Ascending aorta (tissue), 2 donors: ENCODE results near the gene MSI2. TPM values are rescaled to one million over a fixed set of nuclear protein-coding genes. Genes with fewer than 3 reads are reported as not detected.

ENCODE experiments used
- DNase-seq, 2 donors: peaks; one replicate each; pipeline ENCODE4 v3.0.0-alpha.2; 2019; ENCODE audit warnings: low spot score in 2 of 2
- H3K27ac ChIP-seq, 2 donors: fragments of 200-600 bp; sonication (generic); one replicate each; pipeline ENCODE4 v1.5.1; 2016 to 2017; ENCODE audit warnings: mild to moderate bottlenecking in 1 of 2
- H3K27me3 ChIP-seq: fragments of 200-600 bp; sonication (generic); one replicate; pipeline ENCODE4 v1.5.1; 2017
- H3K36me3 ChIP-seq, 2 donors: fragments of 200-600 bp; sonication (generic); one replicate each; pipeline ENCODE4 v1.5.1; 2016
- H3K4me1 ChIP-seq, 2 donors: fragments of 200-600 bp; sonication (generic); one replicate each; pipeline ENCODE4 v1.5.1; 2016 to 2017; ENCODE audit warnings: mild to moderate bottlenecking in 1 of 2
- H3K4me3 ChIP-seq, 2 donors: fragments of 200-600 bp; sonication (generic); one replicate each; pipeline ENCODE4 v1.5.1; 2016 to 2017; ENCODE audit warnings: mild to moderate bottlenecking in 1 of 2
- H3K9me3 ChIP-seq, 2 donors: fragments of 200-600 bp; sonication (generic); one replicate each; pipeline ENCODE4 v1.5.1; 2016
- intact Hi-C: fragments of 100-400 bp; cut with DNase I; formaldehyde crosslinking; loops from one replicate; pipeline ENCODE4 v1.15.1; 2023
- total RNA-seq: library from RNA; depleted of rRNA; stranded (reverse); fragments of >200 nt; gene quantifications from one replicate; pipeline ENCODE4 v1.1.0, GENCODE V29; 2016
- TF ChIP-seq, protein P1 (sequence below), 3 experiments: fragments of 200-600 bp in 2 of 3; fragments of 450-650 bp in 1 of 3; sonication (generic) in 2 of 3; IDR thresholded peaks; one replicate each; pipeline ENCODE4 v1.5.1; 2016 to 2019; ENCODE audit warnings: antibody characterized with exemption in 3 of 3, mild to moderate bottlenecking in 1 of 3, moderate library complexity in 1 of 3

MSI2 gene
- total RNA-seq, 1 donor from 2014 or later = 11.7 TPM

DNA sequence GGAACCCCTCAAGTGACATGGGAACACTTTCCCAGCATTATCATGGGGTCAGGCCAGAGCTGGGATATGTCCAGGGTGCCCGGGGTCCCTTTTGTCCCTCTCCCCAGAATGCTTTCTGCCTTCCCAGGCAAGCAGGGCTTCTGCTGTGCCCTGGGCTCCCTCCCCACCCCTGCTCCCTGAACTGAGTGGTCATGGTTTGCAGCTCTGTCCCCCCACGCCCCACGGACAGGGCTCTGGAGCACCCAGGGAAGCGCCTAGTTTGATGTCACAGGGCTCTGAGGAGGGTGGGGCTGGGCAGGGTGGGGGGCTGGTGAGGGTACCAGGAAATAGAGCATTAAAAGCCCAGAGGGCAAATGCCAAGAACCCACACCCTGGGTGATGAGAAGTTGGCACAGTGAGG is 396.5 kb downstream of the MSI2 start:
- DNase-seq = no peak
- intact Hi-C loops = no loop called here
- H3K27me3 ChIP-seq = no peaks in the 10 kb centered on the region
- H3K36me3 ChIP-seq = no peaks in the 10 kb centered on the region
- no peak overlapping the region for H3K4me3 ChIP-seq
- H3K27ac ChIP-seq = no peak overlapping the region
- TF ChIP-seq, protein P1, sequence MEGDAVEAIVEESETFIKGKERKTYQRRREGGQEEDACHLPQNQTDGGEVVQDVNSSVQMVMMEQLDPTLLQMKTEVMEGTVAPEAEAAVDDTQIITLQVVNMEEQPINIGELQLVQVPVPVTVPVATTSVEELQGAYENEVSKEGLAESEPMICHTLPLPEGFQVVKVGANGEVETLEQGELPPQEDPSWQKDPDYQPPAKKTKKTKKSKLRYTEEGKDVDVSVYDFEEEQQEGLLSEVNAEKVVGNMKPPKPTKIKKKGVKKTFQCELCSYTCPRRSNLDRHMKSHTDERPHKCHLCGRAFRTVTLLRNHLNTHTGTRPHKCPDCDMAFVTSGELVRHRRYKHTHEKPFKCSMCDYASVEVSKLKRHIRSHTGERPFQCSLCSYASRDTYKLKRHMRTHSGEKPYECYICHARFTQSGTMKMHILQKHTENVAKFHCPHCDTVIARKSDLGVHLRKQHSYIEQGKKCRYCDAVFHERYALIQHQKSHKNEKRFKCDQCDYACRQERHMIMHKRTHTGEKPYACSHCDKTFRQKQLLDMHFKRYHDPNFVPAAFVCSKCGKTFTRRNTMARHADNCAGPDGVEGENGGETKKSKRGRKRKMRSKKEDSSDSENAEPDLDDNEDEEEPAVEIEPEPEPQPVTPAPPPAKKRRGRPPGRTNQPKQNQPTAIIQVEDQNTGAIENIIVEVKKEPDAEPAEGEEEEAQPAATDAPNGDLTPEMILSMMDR (IDR thresholded peaks at IDR 0.05) = no peak
- no peaks in the 10 kb centered on the region for H3K9me3 ChIP-seq
- no peaks in the 10 kb centered on the region for H3K4me1 ChIP-seq

DNA sequence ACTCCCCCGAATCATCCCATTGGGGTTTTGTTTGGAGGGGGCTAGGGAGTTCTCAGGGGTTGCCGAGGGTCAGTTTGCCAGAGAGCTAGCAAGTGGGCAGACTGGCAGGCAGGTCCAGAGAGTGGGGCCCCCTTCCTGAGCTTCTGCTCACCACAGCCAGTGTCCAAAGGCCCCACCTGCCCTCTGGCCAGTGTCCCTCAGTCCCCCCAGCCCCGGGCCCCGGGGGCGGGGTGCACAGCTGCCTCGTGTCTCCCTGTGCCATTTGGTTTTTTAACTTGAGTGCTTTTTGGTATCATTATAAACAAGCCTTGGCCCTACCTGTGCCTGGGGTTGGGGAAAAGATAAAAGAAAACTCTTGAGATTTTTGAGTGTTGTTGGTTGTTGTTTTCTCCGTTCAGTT is 397.0 kb downstream of the MSI2 start:
- Histone ChIP-seq H3K27me3 (no peaks in the 10 kb centered on the region), H3K4me3 (no peak overlapping the region), H3K36me3 (no peaks in the 10 kb centered on the region), H3K27ac (no peak overlapping the region), H3K4me1 (no peaks in the 10 kb centered on the region), H3K9me3 (no peaks in the 10 kb centered on the region)
- intact Hi-C loops = no loop called here
- DNase-seq = no peak
- TF ChIP-seq, protein P1 (IDR thresholded peaks at IDR 0.05) = no peak

DNA sequence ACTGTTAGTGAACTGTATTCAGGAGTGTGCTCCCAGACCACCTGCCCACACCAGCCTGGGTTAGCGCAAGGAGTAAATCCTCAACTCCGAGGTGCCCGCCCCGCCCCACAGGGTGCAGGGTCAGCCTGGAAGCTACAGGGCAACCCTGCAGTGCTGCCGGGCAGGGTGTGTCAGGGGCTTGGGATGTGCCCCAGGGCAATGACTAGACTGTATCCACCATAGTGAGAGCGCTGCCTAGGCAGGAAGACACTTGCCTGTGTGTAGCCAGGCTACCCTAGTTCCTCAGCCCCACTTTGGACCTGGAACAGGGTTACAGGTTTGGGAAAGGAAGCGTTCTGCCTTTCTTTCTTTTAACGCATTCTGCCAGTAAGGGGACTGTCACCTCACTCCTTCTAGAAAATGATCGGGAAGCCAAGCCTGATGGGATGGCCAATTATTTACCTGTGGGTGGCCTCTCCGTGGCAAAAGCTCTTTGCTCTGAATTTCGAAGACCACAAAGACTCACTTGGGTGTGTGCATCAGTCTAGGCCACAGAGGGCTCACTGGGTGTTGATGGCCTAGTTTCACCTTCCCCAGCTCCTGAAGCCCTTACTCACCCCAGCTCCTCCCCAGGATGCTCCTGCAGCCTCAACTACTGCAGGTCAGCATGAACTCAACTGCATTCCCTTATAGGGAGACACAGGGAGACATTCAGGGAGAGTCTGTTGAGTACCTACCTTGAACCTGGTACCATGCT is 397.9 kb downstream of the MSI2 start:
- no peak overlapping the region for H3K27ac ChIP-seq
- no peak for DNase-seq
- intact Hi-C loops = no loop called here
- no peaks in the 10 kb centered on the region for H3K27me3 ChIP-seq
- no peaks in the 10 kb centered on the region for H3K36me3 ChIP-seq
- no peak overlapping the region for H3K4me3 ChIP-seq
- TF ChIP-seq, protein P1 (IDR thresholded peaks at IDR 0.05) = no peak
- H3K9me3 ChIP-seq = no peaks in the 10 kb centered on the region
- H3K4me1 ChIP-seq = no peaks in the 10 kb centered on the region

DNA sequence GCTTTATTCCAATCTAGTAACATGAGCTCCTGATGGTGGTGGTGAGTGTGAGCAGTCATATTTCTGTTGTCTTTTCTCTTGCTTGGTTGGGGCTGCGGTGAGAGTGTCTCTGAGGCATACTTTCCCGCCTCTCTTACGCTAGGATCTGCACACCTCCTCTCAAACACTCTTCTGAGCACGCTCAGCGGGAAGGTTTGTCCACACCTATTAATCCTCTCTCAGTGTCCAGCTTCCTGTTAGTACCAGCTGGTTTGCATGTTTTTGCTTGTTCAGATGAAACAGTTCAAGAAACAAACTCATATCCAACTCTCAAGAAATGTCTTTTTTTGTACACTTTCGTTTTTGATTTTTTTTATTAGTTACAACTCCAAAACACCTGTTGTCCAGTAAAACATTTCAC is 399.2 kb downstream of the MSI2 start:
- no peak overlapping the region for H3K27ac ChIP-seq
- no peaks in the 10 kb centered on the region for H3K4me1 ChIP-seq
- no peaks in the 10 kb centered on the region for H3K36me3 ChIP-seq
- DNase-seq = no peak
- TF ChIP-seq, protein P1 (IDR thresholded peaks at IDR 0.05) = no peak
- H3K9me3 ChIP-seq = no peaks in the 10 kb centered on the region
- no peak overlapping the region for H3K4me3 ChIP-seq
- intact Hi-C loops = no loop called here
- no peaks in the 10 kb centered on the region for H3K27me3 ChIP-seq

DNA sequence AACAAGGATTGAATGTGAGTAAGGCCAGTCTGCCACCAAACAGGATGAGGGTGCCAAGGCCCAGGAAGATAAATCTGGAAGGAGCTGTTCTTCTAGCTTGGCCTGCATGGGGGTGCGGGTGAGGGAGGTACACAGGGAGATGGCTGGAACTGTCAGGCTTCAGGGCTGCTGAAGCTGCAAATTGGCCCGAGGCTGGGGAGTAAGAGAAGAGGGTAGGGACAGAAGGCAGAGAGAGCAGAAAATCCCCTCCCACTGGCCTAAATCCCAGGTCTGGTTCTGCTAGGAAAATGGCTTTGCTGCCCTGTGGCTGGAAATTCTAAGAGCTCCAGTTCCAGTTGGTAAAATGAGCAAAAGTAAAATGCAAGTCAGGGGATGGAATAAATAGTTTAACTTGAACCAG is 400.9 kb downstream of the MSI2 start:
- no peaks in the 10 kb centered on the region for H3K9me3 ChIP-seq
- H3K27me3 ChIP-seq = no peaks in the 10 kb centered on the region
- DNase-seq = no peak
- H3K4me1 ChIP-seq = no peaks in the 10 kb centered on the region
- no peak overlapping the region for H3K27ac ChIP-seq
- TF ChIP-seq, protein P1 (IDR thresholded peaks at IDR 0.05) = no peak
- no peak overlapping the region for H3K4me3 ChIP-seq
- intact Hi-C loops = no loop called here
- H3K36me3 ChIP-seq = no peaks in the 10 kb centered on the region
